ENCODE results near the gene CSMD2.

Gene CSMD2

GRCh38 chr1:33781652-33782051 is 383.4 kb downstream of the CSMD2 start:
- Histone ChIP-seq H3K27me3 (ENCODE audit: control insufficient read depth, insufficient read depth, low read length) (no peaks in the 10 kb centered on the region), H3K36me3 (ENCODE audit: control insufficient read depth, insufficient read depth, low read length) (no peaks in the 10 kb centered on the region), H3K9ac (ENCODE audit: low read length) (no peak overlapping the region), H3K27ac (ENCODE audit: low read depth, low read length) (no peak overlapping the region), H3K4me1 (ENCODE audit: control insufficient read depth, insufficient read depth, low read length) (no peaks in the 10 kb centered on the region), H3K4me3 (ENCODE audit: low read length) (no peak overlapping the region)

GRCh38 chr1:33777337-33777736 is 387.7 kb downstream of the CSMD2 start:
- no peaks in the 10 kb centered on the region for H3K4me1 ChIP-seq (ENCODE audit: control insufficient read depth, insufficient read depth, low read length)
- H3K27ac ChIP-seq (ENCODE audit: low read depth, low read length) = no peak overlapping the region
- no peak overlapping the region for H3K9ac ChIP-seq (ENCODE audit: low read length)
- H3K4me3 ChIP-seq (ENCODE audit: low read length) = no peak overlapping the region
- H3K36me3 ChIP-seq (ENCODE audit: control insufficient read depth, insufficient read depth, low read length) = no peaks in the 10 kb centered on the region
- H3K27me3 ChIP-seq (ENCODE audit: control insufficient read depth, insufficient read depth, low read length) = no peaks in the 10 kb centered on the region

DNA sequence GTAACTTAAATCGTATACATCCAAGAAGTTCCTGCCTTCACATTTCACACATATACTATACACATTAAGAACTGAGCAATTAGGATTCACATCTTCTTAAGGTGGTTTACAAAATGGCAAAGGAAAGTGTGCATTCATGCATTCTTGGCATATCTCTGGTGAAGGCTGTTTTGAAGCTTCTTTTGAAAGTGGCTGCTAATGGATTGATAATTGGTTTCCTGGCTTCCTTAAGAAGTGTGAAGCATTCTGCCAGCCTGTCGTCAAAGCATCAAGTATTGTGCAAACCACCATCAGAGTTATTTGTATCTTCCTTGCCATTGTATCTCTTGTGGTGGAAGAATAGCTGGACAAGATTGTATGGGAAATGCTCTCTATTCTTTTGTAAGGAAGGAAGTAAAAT is 396.2 kb downstream of the CSMD2 start:
- Histone ChIP-seq H3K27ac (ENCODE audit: low read depth, low read length) (no peak overlapping the region), H3K9ac (ENCODE audit: low read length) (no peak overlapping the region), H3K4me3 (ENCODE audit: low read length) (no peak overlapping the region), H3K4me1 (ENCODE audit: control insufficient read depth, insufficient read depth, low read length) (no peaks in the 10 kb centered on the region), H3K27me3 (ENCODE audit: control insufficient read depth, insufficient read depth, low read length) (no peaks in the 10 kb centered on the region), H3K36me3 (ENCODE audit: control insufficient read depth, insufficient read depth, low read length) (no peaks in the 10 kb centered on the region)

GRCh38 chr1:33768106-33768505 is 396.9 kb downstream of the CSMD2 start:
- no peak overlapping the region for H3K4me3 ChIP-seq (ENCODE audit: low read length)
- H3K27ac ChIP-seq (ENCODE audit: low read depth, low read length) = no peak overlapping the region
- no peaks in the 10 kb centered on the region for H3K36me3 ChIP-seq (ENCODE audit: control insufficient read depth, insufficient read depth, low read length)
- H3K4me1 ChIP-seq (ENCODE audit: control insufficient read depth, insufficient read depth, low read length) = no peaks in the 10 kb centered on the region
- H3K27me3 ChIP-seq (ENCODE audit: control insufficient read depth, insufficient read depth, low read length) = no peaks in the 10 kb centered on the region
- no peak overlapping the region for H3K9ac ChIP-seq (ENCODE audit: low read length)

GRCh38 chr1:33764149-33764548 is 400.9 kb downstream of the CSMD2 start:
- Histone ChIP-seq H3K27me3 (ENCODE audit: control insufficient read depth, insufficient read depth, low read length) (no peaks in the 10 kb centered on the region), H3K4me1 (ENCODE audit: control insufficient read depth, insufficient read depth, low read length) (no peaks in the 10 kb centered on the region), H3K27ac (ENCODE audit: low read depth, low read length) (no peak overlapping the region), H3K4me3 (ENCODE audit: low read length) (no peak overlapping the region), H3K9ac (ENCODE audit: low read length) (no peak overlapping the region), H3K36me3 (ENCODE audit: control insufficient read depth, insufficient read depth, low read length) (no peaks in the 10 kb centered on the region)

DNA sequence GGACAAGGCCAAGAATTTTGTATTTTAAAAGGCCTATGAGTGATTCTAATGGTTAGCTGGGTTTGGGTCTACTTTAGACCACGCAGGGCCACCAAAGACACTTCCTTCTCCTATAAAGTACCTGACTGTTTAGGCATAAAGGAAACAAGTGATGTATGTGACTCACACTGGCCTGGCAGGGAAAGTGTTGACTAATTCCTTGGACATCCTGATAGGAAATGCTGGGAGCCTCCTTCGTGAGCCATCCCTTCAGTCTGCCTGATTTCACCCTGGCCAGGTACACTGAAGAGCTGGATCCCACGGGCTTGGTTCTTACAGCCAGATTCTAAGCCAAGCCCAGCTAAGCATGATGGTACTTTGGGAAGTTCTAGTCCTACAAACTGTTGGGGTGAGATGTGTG is 401.6 kb downstream of the CSMD2 start:
- H3K27me3 ChIP-seq (ENCODE audit: control insufficient read depth, insufficient read depth, low read length) = no peaks in the 10 kb centered on the region
- no peak overlapping the region for H3K27ac ChIP-seq (ENCODE audit: low read depth, low read length)
- no peaks in the 10 kb centered on the region for H3K36me3 ChIP-seq (ENCODE audit: control insufficient read depth, insufficient read depth, low read length)
- no peaks in the 10 kb centered on the region for H3K4me1 ChIP-seq (ENCODE audit: control insufficient read depth, insufficient read depth, low read length)
- no peak overlapping the region for H3K4me3 ChIP-seq (ENCODE audit: low read length)
- no peak overlapping the region for H3K9ac ChIP-seq (ENCODE audit: low read length)

- Histone ChIP-seq H3K9ac (ENCODE audit: low read length) (no peak overlapping the region), H3K4me1 (ENCODE audit: control insufficient read depth, insufficient read depth, low read length) (no peaks in the 10 kb centered on the region), H3K27me3 (ENCODE audit: control insufficient read depth, insufficient read depth, low read length) (no peaks in the 10 kb centered on the region), H3K36me3 (ENCODE audit: control insufficient read depth, insufficient read depth, low read length) (no peaks in the 10 kb centered on the region), H3K4me3 (ENCODE audit: low read length) (no peak overlapping the region), H3K27ac (ENCODE audit: low read depth, low read length) (no peak overlapping the region)
Observed at GRCh38 chr1:33762962-33763361, 402.1 kb downstream of the CSMD2 start.

GRCh38 chr1:33762109-33762830 is 402.8 kb downstream of the CSMD2 start:
- H3K27ac ChIP-seq (ENCODE audit: low read depth, low read length) = no peak overlapping the region
- H3K27me3 ChIP-seq (ENCODE audit: control insufficient read depth, insufficient read depth, low read length) = no peaks in the 10 kb centered on the region

GRCh38 chr1:33758698-33759097 is 406.3 kb downstream of the CSMD2 start:
- Histone ChIP-seq H3K9ac (ENCODE audit: low read length) (no peak overlapping the region), H3K36me3 (ENCODE audit: control insufficient read depth, insufficient read depth, low read length) (no peaks in the 10 kb centered on the region), H3K27me3 (ENCODE audit: control insufficient read depth, insufficient read depth, low read length) (no peaks in the 10 kb centered on the region), H3K4me1 (ENCODE audit: control insufficient read depth, insufficient read depth, low read length) (no peaks in the 10 kb centered on the region), H3K4me3 (ENCODE audit: low read length) (no peak overlapping the region), H3K27ac (ENCODE audit: low read depth, low read length) (no peak overlapping the region)

More at GRCh38 chr1:33762109-33762830, 402.8 kb downstream of the CSMD2 start:
- H3K9ac ChIP-seq (ENCODE audit: low read length) = no peak overlapping the region
- no peaks in the 10 kb centered on the region for H3K36me3 ChIP-seq (ENCODE audit: control insufficient read depth, insufficient read depth, low read length)
- H3K4me3 ChIP-seq (ENCODE audit: low read length) = no peak overlapping the region
- H3K4me1 ChIP-seq (ENCODE audit: control insufficient read depth, insufficient read depth, low read length) = no peaks in the 10 kb centered on the region

DNA sequence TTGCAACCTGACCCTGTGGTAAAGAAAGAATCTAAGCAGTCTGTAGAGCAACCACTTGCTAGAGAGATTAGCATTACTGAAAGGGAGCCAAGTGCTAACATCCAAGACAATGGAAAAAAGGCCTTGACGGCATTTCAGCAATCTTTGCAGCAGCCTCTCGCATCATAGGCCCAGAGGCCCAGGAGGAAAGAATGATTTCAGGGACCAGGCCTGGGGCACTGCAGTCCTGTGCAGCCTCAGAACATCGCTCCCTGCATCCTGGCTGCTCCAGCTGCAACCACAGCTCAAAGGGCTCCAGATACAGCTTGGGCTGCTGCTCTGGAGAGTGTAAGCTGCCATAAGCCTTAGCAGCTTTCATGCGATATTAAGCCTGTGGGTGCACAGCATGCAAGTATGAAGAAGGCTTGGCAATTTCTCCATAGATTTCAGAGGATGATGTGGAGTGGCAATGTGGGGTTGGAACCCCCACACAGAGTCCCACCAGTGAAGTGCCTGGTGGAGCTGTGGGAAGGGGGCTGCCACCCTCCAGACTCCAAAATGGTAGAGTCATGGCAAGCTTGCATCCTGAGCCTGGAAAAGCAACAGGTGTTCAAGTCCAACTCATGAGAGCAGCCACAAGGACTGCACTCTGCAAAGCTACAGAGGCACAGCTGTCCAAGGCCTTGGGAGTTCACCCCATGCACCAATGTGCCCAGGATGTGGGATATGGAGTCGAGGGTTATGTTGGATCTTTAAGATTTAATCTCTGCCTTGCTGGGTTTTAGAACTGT is 411.8 kb downstream of the CSMD2 start:
- H3K27ac ChIP-seq (ENCODE audit: low read depth, low read length) = no peak overlapping the region
- H3K4me1 ChIP-seq (ENCODE audit: control insufficient read depth, insufficient read depth, low read length) = no peaks in the 10 kb centered on the region
- H3K36me3 ChIP-seq (ENCODE audit: control insufficient read depth, insufficient read depth, low read length) = no peaks in the 10 kb centered on the region
- H3K9ac ChIP-seq (ENCODE audit: low read length) = no peak overlapping the region
- H3K4me3 ChIP-seq (ENCODE audit: low read length) = no peak overlapping the region
- no peaks in the 10 kb centered on the region for H3K27me3 ChIP-seq (ENCODE audit: control insufficient read depth, insufficient read depth, low read length)

DNA sequence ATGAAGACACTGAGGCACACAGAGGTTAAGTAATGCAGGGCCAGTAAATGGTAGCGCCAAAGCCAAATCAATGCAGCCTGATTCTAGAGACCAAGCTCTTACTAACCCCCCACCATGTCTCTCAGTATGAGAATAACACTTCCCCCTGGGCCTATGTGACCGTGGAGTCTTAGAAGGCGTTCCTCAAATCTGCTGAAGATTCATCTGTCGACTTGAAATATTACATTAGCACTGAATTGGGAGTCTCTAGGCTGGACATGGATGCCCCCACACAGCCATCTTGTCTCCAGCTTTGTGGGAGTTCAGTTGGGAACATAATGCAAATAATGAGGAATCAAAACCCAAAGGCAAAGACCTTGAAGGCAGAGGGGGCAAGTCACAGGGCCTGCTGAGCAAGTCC is 419.1 kb downstream of the CSMD2 start:
- Histone ChIP-seq H3K4me3 (ENCODE audit: low read length) (no peak overlapping the region), H3K27me3 (ENCODE audit: control insufficient read depth, insufficient read depth, low read length) (no peaks in the 10 kb centered on the region), H3K27ac (ENCODE audit: low read depth, low read length) (no peak overlapping the region), H3K9ac (ENCODE audit: low read length) (no peak overlapping the region), H3K4me1 (ENCODE audit: control insufficient read depth, insufficient read depth, low read length) (no peaks in the 10 kb centered on the region), H3K36me3 (ENCODE audit: control insufficient read depth, insufficient read depth, low read length) (no peaks in the 10 kb centered on the region)

DNA sequence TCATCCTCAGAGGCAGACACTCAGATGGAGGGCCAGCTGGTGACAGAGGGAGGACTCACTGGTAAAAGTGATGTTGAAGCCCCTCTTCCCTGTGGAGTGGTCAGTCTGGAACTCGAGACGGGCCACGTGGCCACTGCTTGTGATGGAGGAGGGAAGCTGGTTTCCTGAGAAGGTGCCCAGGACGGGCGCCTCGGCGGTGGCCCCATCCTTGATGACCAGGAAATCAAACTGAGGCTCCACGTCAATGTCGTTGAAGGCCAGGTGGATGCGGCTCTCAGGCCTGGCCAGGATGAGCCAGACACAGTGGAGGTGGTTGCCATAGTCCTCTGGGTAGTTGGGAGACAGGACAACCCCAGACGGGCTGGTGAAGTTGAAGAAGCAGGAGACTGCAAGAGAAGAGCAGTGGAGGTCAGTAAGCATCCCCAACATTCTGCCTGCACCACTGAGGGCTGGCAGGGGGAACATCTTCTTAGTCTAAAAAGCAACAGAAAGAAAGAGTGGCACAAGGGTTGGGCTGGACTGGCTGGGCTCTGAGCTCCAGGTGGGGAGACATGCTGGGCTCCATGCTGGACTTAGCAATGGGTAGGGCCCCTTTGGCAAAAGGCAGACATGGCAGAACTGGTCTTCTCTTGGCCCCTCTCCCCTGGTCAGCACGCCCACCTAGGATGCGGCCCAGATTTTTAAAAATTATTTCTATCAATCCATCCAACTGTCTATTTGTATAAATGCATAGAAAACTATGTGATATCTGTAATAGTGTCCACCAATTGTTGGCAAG is 421.6 kb downstream of the CSMD2 start:
- Histone ChIP-seq H3K36me3 (ENCODE audit: control insufficient read depth, insufficient read depth, low read length) (no peaks in the 10 kb centered on the region), H3K27me3 (ENCODE audit: control insufficient read depth, insufficient read depth, low read length) (no peaks in the 10 kb centered on the region), H3K9ac (ENCODE audit: low read length) (no peak overlapping the region), H3K27ac (ENCODE audit: low read depth, low read length) (no peak overlapping the region), H3K4me3 (ENCODE audit: low read length) (no peak overlapping the region), H3K4me1 (ENCODE audit: control insufficient read depth, insufficient read depth, low read length) (no peaks in the 10 kb centered on the region)
